ENCODE measurements around the gene LRRC49. TPM values are rescaled to one million over a fixed set of nuclear protein-coding genes. Genes with fewer than 3 reads are reported as not detected.

Gene LRRC49
- total RNA-seq, 6 donors from 2014 or later, result 3.0 to 26.7 (median 9.2) TPM

- H3K27ac ChIP-seq, result no peak overlapping the region
- ATAC-seq (ENCODE audit: low FRiP score in 2 of 2), result peak in 1 of 2 donors; percentile 73
Observed at GRCh38 chr15:71093054-71094024, 200.7 kb downstream of the LRRC49 start.

DNA sequence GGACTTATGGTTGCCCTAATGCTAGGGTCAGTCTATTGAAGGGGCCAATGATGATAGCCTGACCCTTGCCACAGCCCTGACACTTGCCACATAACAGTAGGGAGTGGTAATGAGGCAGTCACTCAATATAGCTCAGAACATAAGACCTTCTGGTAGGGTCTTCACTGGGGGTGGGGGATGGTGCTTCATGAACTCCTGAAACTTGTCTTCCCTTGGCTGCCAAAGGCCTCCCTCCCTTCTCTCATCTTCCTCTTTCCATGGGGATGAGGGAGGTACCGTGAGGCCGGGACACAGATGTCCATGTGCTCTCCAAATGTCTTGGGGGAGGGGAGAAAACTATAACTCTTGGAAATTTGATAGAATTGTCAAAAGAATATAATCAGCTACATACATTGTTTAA, 201.5 kb downstream of the LRRC49 start:
- 86 to 88% methylated on average over 2 of the region's 2 CpGs for WGBS, 2 donors
- no peaks in the 10 kb centered on the region for H3K27me3 ChIP-seq
- no peaks in the 10 kb centered on the region for H3K9me3 ChIP-seq
- H3K27ac ChIP-seq, result no peak overlapping the region
- H3K36me3 ChIP-seq, result no peaks in the 10 kb centered on the region
- ATAC-seq (ENCODE audit: low FRiP score in 2 of 2), result no peak
- no peak overlapping the region for H3K4me3 ChIP-seq
- TF ChIP-seq CTCF (IDR thresholded peaks at IDR 0.05) (no peak), POLR2AphosphoS5 (IDR thresholded peaks at IDR 0.05) (no peak), POLR2A (IDR thresholded peaks at IDR 0.05) (no peak), EP300 (IDR thresholded peaks at IDR 0.05) (no peak)
- no peak for DNase-seq
- H3K4me1 ChIP-seq, result peaks cover 0 to 7% (median 0%) of the 10 kb centered on the region in 4 donors

More at GRCh38 chr15:71093054-71094024, 200.7 kb downstream of the LRRC49 start:
- H3K9me3 ChIP-seq, result peaks cover 0 to 5% (median 0%) of the 10 kb centered on the region in 4 donors
- H3K4me1 ChIP-seq, result peaks cover 0 to 7% (median 0%) of the 10 kb centered on the region in 4 donors
- TF ChIP-seq EP300 (IDR thresholded peaks at IDR 0.05) (no peak), POLR2AphosphoS5 (IDR thresholded peaks at IDR 0.05) (no peak), CTCF (IDR thresholded peaks at IDR 0.05) (no peak), POLR2A (IDR thresholded peaks at IDR 0.05) (no peak)
- H3K4me3 ChIP-seq, result no peak overlapping the region
- H3K36me3 ChIP-seq, result no peaks in the 10 kb centered on the region
- DNase-seq, result peak in 1 of 2 donors; percentile 50
- H3K27me3 ChIP-seq, result no peaks in the 10 kb centered on the region
- 57 to 64% methylated on average over 11 of the region's 11 CpGs for WGBS, 2 donors

DNA sequence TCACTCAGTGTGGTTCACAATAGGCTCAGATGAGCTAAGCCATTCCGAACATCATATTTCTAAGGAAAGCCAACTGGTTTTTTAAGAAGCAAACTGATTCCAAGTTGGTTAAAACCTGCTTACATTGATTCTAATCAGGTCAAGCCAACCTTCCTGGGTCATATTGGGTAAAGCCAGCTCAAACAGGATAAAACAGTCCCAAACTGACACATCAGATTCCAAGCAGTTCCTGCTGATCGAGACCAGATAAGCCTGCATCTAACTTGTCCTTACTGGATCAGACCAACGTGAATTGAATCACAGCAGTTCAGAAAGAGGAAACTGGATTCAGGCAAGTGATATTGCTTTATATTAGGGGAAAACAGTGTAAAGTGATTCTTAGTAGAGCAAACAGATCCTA, 204.1 kb downstream of the LRRC49 start:
- Histone ChIP-seq H3K9me3 (no peaks in the 10 kb centered on the region), H3K4me1 (peaks cover 0 to 7% (median 0%) of the 10 kb centered on the region in 4 donors), H3K27me3 (no peaks in the 10 kb centered on the region), H3K27ac (no peak overlapping the region), H3K4me3 (no peak overlapping the region), H3K36me3 (no peaks in the 10 kb centered on the region)
- 43 to 57% methylated on average over 3 of the region's 3 CpGs for WGBS, 2 donors
- ATAC-seq (ENCODE audit: low FRiP score in 2 of 2), result no peak
- no peak for DNase-seq
- TF ChIP-seq EP300 (IDR thresholded peaks at IDR 0.05), result no peak
- TF ChIP-seq POLR2AphosphoS5 (IDR thresholded peaks at IDR 0.05), result no peak
- no peak for TF ChIP-seq CTCF (IDR thresholded peaks at IDR 0.05)

- ATAC-seq (ENCODE audit: low FRiP score in 2 of 2), result no peak
- H3K27ac ChIP-seq, result no peak overlapping the region
- H3K27me3 ChIP-seq, result no peaks in the 10 kb centered on the region
- no peak overlapping the region for H3K4me3 ChIP-seq
- H3K9me3 ChIP-seq, result no peaks in the 10 kb centered on the region
- peaks cover 0 to 7% (median 0%) of the 10 kb centered on the region in 4 donors for H3K4me1 ChIP-seq
- 96 to 98% methylated on average over 4 of the region's 4 CpGs for WGBS, 2 donors
- no peak for TF ChIP-seq POLR2A (IDR thresholded peaks at IDR 0.05)
- no peak for DNase-seq
- no peaks in the 10 kb centered on the region for H3K36me3 ChIP-seq
Observed at GRCh38 chr15:71097890-71098289, 205.3 kb downstream of the LRRC49 start.

GRCh38 chr15:71098920-71099319, 206.3 kb downstream of the LRRC49 start:
- 79 to 90% methylated on average over 1 of the region's 1 CpG for WGBS, 2 donors
- Histone ChIP-seq H3K4me1 (peaks cover 0 to 7% (median 0%) of the 10 kb centered on the region in 4 donors), H3K27ac (no peak overlapping the region), H3K9me3 (no peaks in the 10 kb centered on the region), H3K27me3 (no peaks in the 10 kb centered on the region), H3K36me3 (no peaks in the 10 kb centered on the region), H3K4me3 (no peak overlapping the region)
- ATAC-seq (ENCODE audit: low FRiP score in 2 of 2) (no peak), DNase-seq (no peak)
- TF ChIP-seq EP300 (IDR thresholded peaks at IDR 0.05) (no peak), CTCF (IDR thresholded peaks at IDR 0.05) (no peak), POLR2A (IDR thresholded peaks at IDR 0.05) (no peak), POLR2AphosphoS5 (IDR thresholded peaks at IDR 0.05) (no peak)

Other genes with a start within 250 kb of the LRRC49 start
- gene UACA, start 129.3 kb upstream of the LRRC49 start, total RNA-seq, result 10 to 100 TPM; 23.9 to 83.8 (median 39.0) TPM
- 10 to 100 TPM in 1 of 6 donors, 1 to 10 TPM in 5; 1.0 to 12.0 (median 5.2) TPM for gene LARP6, start 38.7 kb upstream of the LRRC49 start, total RNA-seq
- gene THAP10, start 393 bp upstream of the LRRC49 start, total RNA-seq, result 1 to 10 TPM; 1.6 to 4.0 (median 2.1) TPM
- 10 to 100 TPM; 16.8 to 39.7 (median 21.7) TPM for gene THSD4, start 222.6 kb downstream of the LRRC49 start, total RNA-seq

Data from upper lobe of left lung (tissue), 6 donors.